HEK293 (cell line): ENCODE measurements around the gene YIF1B.

ENCODE experiments used
- GFI1B ChIP-seq: fragments of 450-650 bp; formaldehyde crosslinking; IDR thresholded peaks from 2 replicates; pipeline ENCODE4 v1.5.1; 2016; ENCODE audit warnings: missing biosample characterization, missing genetic modification characterization
- KLF1 ChIP-seq: fragments of 450-650 bp; formaldehyde crosslinking; IDR thresholded peaks from 2 replicates; pipeline ENCODE4 v1.5.1; 2016; ENCODE audit warnings: missing biosample characterization, missing genetic modification characterization
- KLF16 ChIP-seq: fragments of 450-650 bp; formaldehyde crosslinking; IDR thresholded peaks from 2 replicates; pipeline ENCODE4 v1.5.1; 2017; ENCODE audit warnings: missing biosample characterization, missing genetic modification characterization
- MYNN ChIP-seq: fragments of 450-650 bp; formaldehyde crosslinking; IDR thresholded peaks from 2 replicates; pipeline ENCODE4 v1.5.1; 2016; ENCODE audit warnings: missing biosample characterization, missing genetic modification characterization, borderline replicate concordance
- SP3 ChIP-seq: fragments of 450-650 bp; formaldehyde crosslinking; IDR thresholded peaks from 2 replicates; pipeline ENCODE4 v1.5.1; 2016; ENCODE audit warnings: missing biosample characterization, missing genetic modification characterization
- SP7 ChIP-seq: fragments of 450-650 bp; formaldehyde crosslinking; IDR thresholded peaks from 2 replicates; pipeline ENCODE4 v1.5.1; 2016; ENCODE audit warnings: missing biosample characterization, missing genetic modification characterization
- ZBTB11 ChIP-seq: fragments of 450-650 bp; formaldehyde crosslinking; conservative IDR thresholded peaks from 2 replicates; pipeline ENCODE4 v1.5.1; 2016; ENCODE audit warnings: low read depth, missing biosample characterization, missing genetic modification characterization
- ZBTB21 ChIP-seq: fragments of 450-650 bp; formaldehyde crosslinking; IDR thresholded peaks from 2 replicates; pipeline ENCODE4 v1.5.1; 2017; ENCODE audit warnings: missing biosample characterization, missing genetic modification characterization
- ZBTB6 ChIP-seq: fragments of 450-650 bp; formaldehyde crosslinking; IDR thresholded peaks from 2 replicates; pipeline ENCODE4 v1.5.1; 2017; ENCODE audit warnings: missing biosample characterization, missing genetic modification characterization
- ZBTB7A ChIP-seq: fragments of 450-650 bp; formaldehyde crosslinking; IDR thresholded peaks from 2 replicates; pipeline ENCODE4 v1.5.1; 2016; ENCODE audit warnings: low read depth, missing biosample characterization, missing genetic modification characterization
- ZNF24 ChIP-seq: fragments of 450-650 bp; formaldehyde crosslinking; IDR thresholded peaks from 2 replicates; pipeline ENCODE4 v1.5.1; 2016; ENCODE audit warnings: missing biosample characterization, missing genetic modification characterization
- ZNF266 ChIP-seq: fragments of 450-650 bp; formaldehyde crosslinking; IDR thresholded peaks from 2 replicates; pipeline ENCODE4 v1.5.1; 2016; ENCODE audit warnings: missing biosample characterization, missing genetic modification characterization, low read depth
- ZNF350 ChIP-seq: fragments of 450-650 bp; formaldehyde crosslinking; IDR thresholded peaks from 2 replicates; pipeline ENCODE4 v1.5.0; 2017; ENCODE audit warnings: missing biosample characterization, mild to moderate bottlenecking, missing genetic modification characterization
- ZNF366 ChIP-seq: fragments of 450-650 bp; formaldehyde crosslinking; conservative IDR thresholded peaks from 2 replicates; pipeline ENCODE4 v1.5.1; 2016; ENCODE audit warnings: missing biosample characterization, missing genetic modification characterization
- ZNF398 ChIP-seq: fragments of 450-650 bp; formaldehyde crosslinking; IDR thresholded peaks from 2 replicates; pipeline ENCODE4 v1.5.1; 2017; ENCODE audit warnings: missing biosample characterization, missing genetic modification characterization
- ZNF473 ChIP-seq: fragments of 450-650 bp; formaldehyde crosslinking; IDR thresholded peaks from 2 replicates; pipeline ENCODE4 v1.5.1; 2017; ENCODE audit warnings: missing biosample characterization, missing genetic modification characterization
- ZNF510 ChIP-seq: fragments of 450-650 bp; formaldehyde crosslinking; IDR thresholded peaks from 2 replicates; pipeline ENCODE4 v1.5.1; 2018; ENCODE audit warnings: mild to moderate bottlenecking, missing genetic modification characterization, missing biosample characterization; ENCODE audit not compliant: insufficient replicate concordance
- ZNF521 ChIP-seq: fragments of 450-650 bp; formaldehyde crosslinking; IDR thresholded peaks from 2 replicates; pipeline ENCODE4 v1.5.1; 2017; ENCODE audit warnings: missing biosample characterization, mild to moderate bottlenecking, missing genetic modification characterization
- ZNF558 ChIP-seq: fragments of 450-650 bp; formaldehyde crosslinking; IDR thresholded peaks from 2 replicates; pipeline ENCODE4 v1.5.1; 2016; ENCODE audit warnings: missing biosample characterization, missing genetic modification characterization
- ZNF560 ChIP-seq: fragments of 450-650 bp; formaldehyde crosslinking; IDR thresholded peaks from 2 replicates; pipeline ENCODE4 v1.5.1; 2017; ENCODE audit warnings: missing biosample characterization, missing genetic modification characterization, borderline replicate concordance
- ZNF571 ChIP-seq: fragments of 450-650 bp; formaldehyde crosslinking; IDR thresholded peaks from 2 replicates; pipeline ENCODE4 v1.5.0; 2017; ENCODE audit warnings: missing biosample characterization, missing genetic modification characterization
- ZNF626 ChIP-seq: fragments of 450-650 bp; sonication (Bioruptor Pico); formaldehyde crosslinking; IDR thresholded peaks from 2 replicates; pipeline ENCODE4 v1.5.1; 2018; ENCODE audit warnings: missing biosample characterization, missing genetic modification characterization, inconsistent platforms
- ZNF629 ChIP-seq: fragments of 450-650 bp; formaldehyde crosslinking; IDR thresholded peaks from 2 replicates; pipeline ENCODE4 v1.5.1; 2017; ENCODE audit warnings: missing biosample characterization, missing genetic modification characterization
- ZNF654 ChIP-seq: fragments of 450-650 bp; formaldehyde crosslinking; IDR thresholded peaks from 2 replicates; pipeline ENCODE4 v1.5.1; 2016; ENCODE audit warnings: low read depth, missing biosample characterization, missing genetic modification characterization
- ZNF707 ChIP-seq: fragments of 450-650 bp; formaldehyde crosslinking; IDR thresholded peaks from 2 replicates; pipeline ENCODE4 v1.5.1; 2016; ENCODE audit warnings: missing biosample characterization, missing genetic modification characterization
- ZSCAN18 ChIP-seq: fragments of 450-650 bp; formaldehyde crosslinking; IDR thresholded peaks from 2 replicates; pipeline ENCODE4 v1.5.1; 2016; ENCODE audit warnings: missing biosample characterization, missing genetic modification characterization
- TF ChIP-seq, protein P1 (sequence below): fragments of 450-650 bp; formaldehyde crosslinking; IDR thresholded peaks from 2 replicates; pipeline ENCODE4 v1.5.1; 2016; ENCODE audit warnings: missing biosample characterization, missing genetic modification characterization, low read depth
- TF ChIP-seq, protein P2 (sequence below): fragments of 450-650 bp; formaldehyde crosslinking; optimal IDR thresholded peaks from 2 replicates; pipeline ENCODE3; 2016; ENCODE audit warnings: missing biosample characterization, mild to moderate bottlenecking, missing genetic modification characterization
- TF ChIP-seq, protein P3 (sequence below): fragments of 450-650 bp; formaldehyde crosslinking; IDR thresholded peaks from 2 replicates; pipeline ENCODE4 v1.5.1; 2016; ENCODE audit warnings: missing biosample characterization, missing genetic modification characterization

Gene YIF1B

GRCh38 chr19:38304866-38305429 is 10.8 kb downstream of the YIF1B start (continued):
- TF ChIP-seq KLF16 (tag by site-specific recombination) (no peak), SP7 (tag by site-specific recombination) (0 out of 2 replicates have a peak, but pooled peaks have one; percentile 13), ZBTB6 (tag by site-specific recombination) (no peak), ZNF571 (tag by site-specific recombination) (no peak), GFI1B (tag by site-specific recombination) (no peak), SP3 (tag by site-specific recombination) (peak; percentile 72), ZNF24 (no peak), ZBTB11 (tag by site-specific recombination) (no peak), KLF1 (tag by site-specific recombination) (peak; percentile 100), ZNF521 (tag by site-specific recombination) (no peak), MYNN (tag by site-specific recombination) (no peak), ZNF558 (no peak), ZNF707 (tag by site-specific recombination) (no peak), ZNF510 (tag by site-specific recombination) (no peak), ZNF473 (tag by site-specific recombination) (no peak), ZNF629 (tag by site-specific recombination) (no peak), ZBTB7A (tag by site-specific recombination) (no peak), ZSCAN18 (tag by site-specific recombination) (no peak), ZNF350 (tag by site-specific recombination) (no peak), ZBTB21 (no peak), ZNF654 (no peak), ZNF366 (tag by site-specific recombination) (0 out of 2 replicates have a peak, but pooled peaks have one; percentile 21), ZNF560 (tag by site-specific recombination) (no peak), ZNF626 (tag by site-specific recombination) (no peak), ZNF398 (tag by site-specific recombination) (no peak), ZNF266 (no peak)
- TF ChIP-seq, protein P1, sequence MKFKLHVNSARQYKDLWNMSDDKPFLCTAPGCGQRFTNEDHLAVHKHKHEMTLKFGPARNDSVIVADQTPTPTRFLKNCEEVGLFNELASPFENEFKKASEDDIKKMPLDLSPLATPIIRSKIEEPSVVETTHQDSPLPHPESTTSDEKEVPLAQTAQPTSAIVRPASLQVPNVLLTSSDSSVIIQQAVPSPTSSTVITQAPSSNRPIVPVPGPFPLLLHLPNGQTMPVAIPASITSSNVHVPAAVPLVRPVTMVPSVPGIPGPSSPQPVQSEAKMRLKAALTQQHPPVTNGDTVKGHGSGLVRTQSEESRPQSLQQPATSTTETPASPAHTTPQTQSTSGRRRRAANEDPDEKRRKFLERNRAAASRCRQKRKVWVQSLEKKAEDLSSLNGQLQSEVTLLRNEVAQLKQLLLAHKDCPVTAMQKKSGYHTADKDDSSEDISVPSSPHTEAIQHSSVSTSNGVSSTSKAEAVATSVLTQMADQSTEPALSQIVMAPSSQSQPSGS (tag by site-specific recombination): no peak
- TF ChIP-seq, protein P2, sequence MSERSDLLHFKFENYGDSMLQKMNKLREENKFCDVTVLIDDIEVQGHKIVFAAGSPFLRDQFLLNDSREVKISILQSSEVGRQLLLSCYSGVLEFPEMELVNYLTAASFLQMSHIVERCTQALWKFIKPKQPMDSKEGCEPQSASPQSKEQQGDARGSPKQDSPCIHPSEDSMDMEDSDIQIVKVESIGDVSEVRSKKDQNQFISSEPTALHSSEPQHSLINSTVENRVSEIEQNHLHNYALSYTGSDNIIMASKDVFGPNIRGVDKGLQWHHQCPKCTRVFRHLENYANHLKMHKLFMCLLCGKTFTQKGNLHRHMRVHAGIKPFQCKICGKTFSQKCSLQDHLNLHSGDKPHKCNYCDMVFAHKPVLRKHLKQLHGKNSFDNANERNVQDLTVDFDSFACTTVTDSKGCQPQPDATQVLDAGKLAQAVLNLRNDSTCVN: peak; percentile 18
- TF ChIP-seq, protein P3, sequence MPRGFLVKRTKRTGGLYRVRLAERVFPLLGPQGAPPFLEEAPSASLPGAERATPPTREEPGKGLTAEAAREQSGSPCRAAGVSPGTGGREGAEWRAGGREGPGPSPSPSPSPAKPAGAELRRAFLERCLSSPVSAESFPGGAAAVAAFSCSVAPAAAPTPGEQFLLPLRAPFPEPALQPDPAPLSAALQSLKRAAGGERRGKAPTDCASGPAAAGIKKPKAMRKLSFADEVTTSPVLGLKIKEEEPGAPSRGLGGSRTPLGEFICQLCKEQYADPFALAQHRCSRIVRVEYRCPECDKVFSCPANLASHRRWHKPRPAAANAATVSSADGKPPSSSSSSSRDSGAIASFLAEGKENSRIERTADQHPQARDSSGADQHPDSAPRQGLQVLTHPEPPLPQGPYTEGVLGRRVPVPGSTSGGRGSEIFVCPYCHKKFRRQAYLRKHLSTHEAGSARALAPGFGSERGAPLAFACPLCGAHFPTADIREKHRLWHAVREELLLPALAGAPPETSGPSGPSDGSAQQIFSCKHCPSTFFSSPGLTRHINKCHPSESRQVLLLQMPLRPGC (tag by site-specific recombination): no peak
